Measurements from ENCODE around the gene UBR4.
A peak's percentile ranks its signal among the peaks of the same experiment; 100 is the strongest.

UBR4 gene

DNA sequence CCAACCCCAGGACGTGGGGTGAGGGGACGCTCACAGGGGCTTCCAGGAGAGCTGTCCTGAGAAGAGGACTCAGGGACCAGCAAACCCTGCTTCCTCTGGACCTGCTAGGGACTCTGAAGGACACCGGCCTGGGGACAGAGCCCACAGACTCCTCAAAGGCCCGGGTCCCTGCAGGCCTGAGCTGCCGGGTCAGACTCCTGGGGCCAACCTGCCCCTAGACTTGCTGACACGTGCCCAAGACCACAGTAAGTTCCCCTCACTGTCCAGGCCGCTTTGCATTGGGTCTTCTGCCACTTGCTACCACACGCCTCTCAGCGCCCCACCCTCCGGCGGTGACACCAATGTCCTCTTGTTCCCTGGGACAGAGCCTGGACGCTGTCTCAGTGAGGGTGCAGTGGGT is 146.9 kb downstream of the UBR4 start:
- Mint-ChIP-seq H3K36me3 (ENCODE audit: low read depth) (peaks cover 6% of the 10 kb centered on the region), H3K4me3 (no peak overlapping the region), H3K27me3 (ENCODE audit: low read depth, poor library complexity) (peaks cover 8% of the 10 kb centered on the region), H3K27ac (no peak overlapping the region), H3K4me1 (peaks cover 20% of the 10 kb centered on the region), H3K9me3 (peaks cover 18% of the 10 kb centered on the region)
- TF ChIP-seq, protein P1, sequence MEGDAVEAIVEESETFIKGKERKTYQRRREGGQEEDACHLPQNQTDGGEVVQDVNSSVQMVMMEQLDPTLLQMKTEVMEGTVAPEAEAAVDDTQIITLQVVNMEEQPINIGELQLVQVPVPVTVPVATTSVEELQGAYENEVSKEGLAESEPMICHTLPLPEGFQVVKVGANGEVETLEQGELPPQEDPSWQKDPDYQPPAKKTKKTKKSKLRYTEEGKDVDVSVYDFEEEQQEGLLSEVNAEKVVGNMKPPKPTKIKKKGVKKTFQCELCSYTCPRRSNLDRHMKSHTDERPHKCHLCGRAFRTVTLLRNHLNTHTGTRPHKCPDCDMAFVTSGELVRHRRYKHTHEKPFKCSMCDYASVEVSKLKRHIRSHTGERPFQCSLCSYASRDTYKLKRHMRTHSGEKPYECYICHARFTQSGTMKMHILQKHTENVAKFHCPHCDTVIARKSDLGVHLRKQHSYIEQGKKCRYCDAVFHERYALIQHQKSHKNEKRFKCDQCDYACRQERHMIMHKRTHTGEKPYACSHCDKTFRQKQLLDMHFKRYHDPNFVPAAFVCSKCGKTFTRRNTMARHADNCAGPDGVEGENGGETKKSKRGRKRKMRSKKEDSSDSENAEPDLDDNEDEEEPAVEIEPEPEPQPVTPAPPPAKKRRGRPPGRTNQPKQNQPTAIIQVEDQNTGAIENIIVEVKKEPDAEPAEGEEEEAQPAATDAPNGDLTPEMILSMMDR (IDR thresholded peaks at IDR 0.05) = no peak
- no peak for DNase-seq

DNA sequence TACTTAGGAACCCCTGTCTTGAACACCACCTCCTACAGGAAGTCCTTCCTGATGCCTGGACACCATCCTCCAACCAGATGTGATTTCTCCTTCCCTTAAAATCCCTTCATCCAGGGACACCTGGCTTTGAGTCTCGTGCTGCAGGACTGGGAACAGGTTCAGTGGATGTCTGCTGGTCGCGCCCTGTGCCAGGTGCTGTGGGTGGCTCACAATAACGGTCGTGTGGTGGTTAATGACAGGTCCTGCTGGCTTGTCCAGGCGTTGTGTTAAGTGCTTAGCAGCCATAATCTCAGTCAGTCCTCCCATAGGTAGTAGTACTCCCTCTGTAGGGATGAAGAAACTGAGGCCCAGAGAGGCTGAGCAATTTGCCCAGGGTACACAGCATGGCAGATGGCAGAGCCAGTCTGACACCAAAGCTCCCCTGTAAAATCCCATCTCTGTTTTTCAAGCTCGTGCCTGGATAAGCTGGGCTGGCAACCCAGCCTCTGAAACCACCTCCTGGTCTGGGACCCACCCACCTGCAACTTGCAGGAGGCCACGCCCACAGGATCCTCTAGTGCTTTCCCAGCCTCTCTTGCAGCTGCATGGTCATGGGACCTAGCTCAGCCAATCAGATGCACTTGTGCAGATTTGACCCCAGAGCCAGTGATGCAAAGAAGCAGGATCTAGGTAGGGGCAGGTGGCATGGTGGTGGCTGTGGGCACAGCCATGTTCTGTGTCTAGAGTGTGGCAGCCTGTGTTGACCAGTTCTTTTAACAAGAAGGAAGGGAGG is 147.6 kb downstream of the UBR4 start:
- Mint-ChIP-seq H3K27me3 (ENCODE audit: low read depth, poor library complexity) (peaks cover 8% of the 10 kb centered on the region), H3K4me3 (no peak overlapping the region), H3K27ac (peak overlapping the region; percentile 57), H3K36me3 (ENCODE audit: low read depth) (peaks cover 6% of the 10 kb centered on the region), H3K4me1 (peaks cover 17% of the 10 kb centered on the region), H3K9me3 (peaks cover 18% of the 10 kb centered on the region)
- TF ChIP-seq, protein P1 (IDR thresholded peaks at IDR 0.05) = no peak
- DNase-seq = no peak

DNA sequence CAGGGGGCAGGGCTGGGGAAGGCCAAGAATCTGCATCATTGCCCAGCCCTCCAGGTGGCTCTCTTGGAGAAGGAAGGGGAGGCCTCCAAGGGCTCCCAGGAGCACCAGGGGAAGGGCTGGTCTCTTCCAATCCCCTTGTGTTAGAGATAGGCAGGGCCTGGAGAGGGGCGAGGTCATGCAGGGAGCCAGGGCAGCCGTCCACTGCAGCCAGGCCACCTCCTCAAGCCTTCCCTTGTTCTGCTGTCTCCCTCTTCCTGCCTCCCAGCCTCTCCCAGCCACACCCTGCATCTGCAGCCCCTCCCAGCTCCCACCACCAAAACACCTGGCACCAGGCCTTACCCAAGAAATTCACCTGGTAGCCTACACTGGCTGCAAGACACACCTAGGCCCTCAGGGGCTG is 148.3 kb downstream of the UBR4 start:
- peaks cover 18% of the 10 kb centered on the region for H3K9me3 Mint-ChIP-seq
- peaks cover 11% of the 10 kb centered on the region for H3K27me3 Mint-ChIP-seq (ENCODE audit: low read depth, poor library complexity)
- DNase-seq = no peak
- H3K27ac Mint-ChIP-seq = no peak overlapping the region
- peaks cover 6% of the 10 kb centered on the region for H3K36me3 Mint-ChIP-seq (ENCODE audit: low read depth)
- H3K4me1 Mint-ChIP-seq = peaks cover 18% of the 10 kb centered on the region
- no peak overlapping the region for H3K4me3 Mint-ChIP-seq
- TF ChIP-seq, protein P1 (IDR thresholded peaks at IDR 0.05) = no peak

DNA sequence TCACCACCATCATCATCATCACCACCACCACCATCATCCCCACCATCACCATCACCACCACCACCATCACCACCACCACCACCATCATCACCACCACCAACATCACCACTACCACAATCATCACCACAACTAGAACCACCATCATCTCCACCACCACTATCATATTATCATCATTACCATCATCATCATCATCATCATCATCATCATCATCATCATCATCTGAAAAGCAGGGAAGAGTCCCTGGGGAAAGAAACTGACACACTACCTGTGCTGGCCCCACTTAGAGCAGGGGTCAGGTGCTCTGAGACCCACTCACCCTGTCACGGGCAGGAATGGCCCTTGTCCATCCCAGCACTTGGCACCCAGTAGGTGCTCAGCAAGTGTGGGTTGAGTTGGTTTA is 148.7 kb downstream of the UBR4 start:
- peaks cover 18% of the 10 kb centered on the region for H3K9me3 Mint-ChIP-seq
- H3K27ac Mint-ChIP-seq = no peak overlapping the region
- H3K4me3 Mint-ChIP-seq = peak overlapping the region; percentile 23
- peaks cover 15% of the 10 kb centered on the region for H3K4me1 Mint-ChIP-seq
- peaks cover 13% of the 10 kb centered on the region for H3K27me3 Mint-ChIP-seq (ENCODE audit: low read depth, poor library complexity)
- no peak for DNase-seq
- TF ChIP-seq, protein P1 (IDR thresholded peaks at IDR 0.05) = no peak
- peaks cover 6% of the 10 kb centered on the region for H3K36me3 Mint-ChIP-seq (ENCODE audit: low read depth)

DNA sequence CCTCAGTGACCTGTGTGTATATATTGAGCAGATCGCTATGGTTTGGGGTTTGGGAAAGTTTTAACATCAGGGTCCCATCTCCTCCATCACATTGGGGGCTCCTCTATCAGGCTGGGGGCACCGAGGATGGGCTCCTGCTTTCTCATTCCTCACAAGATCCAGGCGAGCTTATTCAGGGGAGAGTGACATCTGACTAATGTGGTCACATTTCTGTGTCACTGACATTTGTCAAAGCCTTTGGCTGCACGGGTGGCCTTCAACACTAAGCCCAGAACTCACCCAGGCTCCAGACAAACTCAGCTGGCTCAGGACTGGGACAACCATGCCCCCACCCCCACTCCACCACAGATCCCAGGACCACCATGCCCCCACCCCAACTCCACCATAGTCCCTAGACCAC is 150.3 kb downstream of the UBR4 start:
- no peak overlapping the region for H3K27ac Mint-ChIP-seq
- H3K36me3 Mint-ChIP-seq (ENCODE audit: low read depth) = peaks cover 6% of the 10 kb centered on the region
- no peak overlapping the region for H3K4me3 Mint-ChIP-seq
- H3K9me3 Mint-ChIP-seq = peaks cover 18% of the 10 kb centered on the region
- peaks cover 26% of the 10 kb centered on the region for H3K4me1 Mint-ChIP-seq
- TF ChIP-seq, protein P1 (IDR thresholded peaks at IDR 0.05) = no peak
- H3K27me3 Mint-ChIP-seq (ENCODE audit: low read depth, poor library complexity) = peaks cover 19% of the 10 kb centered on the region
- no peak for DNase-seq

DNA sequence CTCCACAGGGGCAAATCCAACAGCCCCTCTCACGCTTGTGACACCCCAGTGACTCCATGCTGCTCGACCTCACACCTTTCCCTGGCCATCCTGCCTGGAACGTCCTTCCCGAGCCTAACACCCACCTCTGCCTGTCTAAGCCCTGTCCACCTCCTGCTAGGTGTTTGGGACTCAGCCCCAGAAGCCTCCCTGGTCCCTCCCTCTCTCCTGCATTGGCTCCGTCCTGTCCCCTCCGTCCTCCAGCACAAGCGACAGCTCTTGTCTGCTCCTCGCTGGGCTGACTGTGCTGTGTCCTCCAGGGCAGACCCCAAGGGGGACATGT is 151.6 kb downstream of the UBR4 start:
- Mint-ChIP-seq H3K9me3 (peaks cover 18% of the 10 kb centered on the region), H3K27ac (peak overlapping the region; percentile 80), H3K4me1 (peaks cover 26% of the 10 kb centered on the region), H3K4me3 (no peak overlapping the region), H3K27me3 (ENCODE audit: low read depth, poor library complexity) (peaks cover 23% of the 10 kb centered on the region), H3K36me3 (ENCODE audit: low read depth) (peaks cover 6% of the 10 kb centered on the region)
- DNase-seq = no peak
- TF ChIP-seq, protein P1 (IDR thresholded peaks at IDR 0.05) = no peak

Measured in nephron progenitor cell (in vitro differentiated cells).